Fibroblast of lung (primary cell): ENCODE results near the gene KRT36. TPM values are rescaled to one million over a fixed set of nuclear protein-coding genes. Genes with fewer than 3 reads are reported as not detected.

Experiments used
- DNase-seq, 2 donors: peaks; one replicate each; pipeline versions ENCODE4 v3.0.0 to v3.0.0-alpha.2; 2010; ENCODE audit warnings: low read depth in 2 of 2
- H2AFZ ChIP-seq: 2 replicates; pipeline ENCODE4 v1.5.1; 2012; ENCODE audit warnings: low read length, control low read depth, inconsistent platforms
- H3K27ac ChIP-seq: 2 replicates; pipeline ENCODE4 v1.5.1; 2011; ENCODE audit warnings: low read length, control low read depth; ENCODE audit not compliant: insufficient read depth
- H3K27me3 ChIP-seq: 2 replicates; pipeline ENCODE4 v1.5.1; 2011; ENCODE audit warnings: mild to moderate bottlenecking, low read length; ENCODE audit not compliant: control insufficient read depth, insufficient read depth
- H3K36me3 ChIP-seq: 2 replicates; pipeline ENCODE4 v1.5.1; 2011; ENCODE audit warnings: low read length; ENCODE audit not compliant: control insufficient read depth, insufficient read depth
- H3K4me1 ChIP-seq: 2 replicates; pipeline ENCODE4 v1.5.1; 2011; ENCODE audit warnings: low read length; ENCODE audit not compliant: control insufficient read depth, insufficient read depth; ENCODE audit errors: extremely low read depth
- H3K4me2 ChIP-seq: 2 replicates; pipeline ENCODE4 v1.5.1; 2011; ENCODE audit warnings: low read length, control low read depth; ENCODE audit not compliant: insufficient read depth; ENCODE audit errors: extremely low read depth
- H3K4me3 ChIP-seq, 4 experiments: fragments of 200-600 bp in 1 of 4; sonication (generic) in 1 of 4; replicated peaks in 1 of 4; 2 replicates each; pipeline ENCODE4 v1.5.1; 2011 to 2016; ENCODE audit warnings: low read length in 4 of 4, low read depth in 3 of 4, mild to moderate bottlenecking in 3 of 4, control low read depth in 2 of 4, inconsistent platforms in 1 of 4, mixed read lengths in 1 of 4; ENCODE audit not compliant: insufficient read depth in 1 of 4; ENCODE audit errors: control extremely low read depth in 1 of 4
- H3K79me2 ChIP-seq: 2 replicates; pipeline ENCODE4 v1.5.1; 2012; ENCODE audit warnings: mild to moderate bottlenecking, low read length, inconsistent platforms; ENCODE audit not compliant: control insufficient read depth, insufficient read depth
- H3K9ac ChIP-seq: 2 replicates; pipeline ENCODE4 v1.5.1; 2011; ENCODE audit warnings: mild to moderate bottlenecking, low read length, control low read depth; ENCODE audit not compliant: insufficient read depth
- H3K9me3 ChIP-seq: 2 replicates; pipeline ENCODE4 v1.5.1; 2012; ENCODE audit warnings: low read depth, low read length; ENCODE audit not compliant: control insufficient read depth, insufficient read depth
- H4K20me1 ChIP-seq: 2 replicates; pipeline ENCODE4 v1.5.1; 2011; ENCODE audit warnings: low read length; ENCODE audit not compliant: control insufficient read depth, insufficient read depth; ENCODE audit errors: extremely low read depth
- EZH2 ChIP-seq: IDR thresholded peaks from 2 replicates; pipeline ENCODE4 v1.5.1; 2012; ENCODE audit warnings: low read length, control low read depth, mild to moderate bottlenecking; ENCODE audit errors: missing control alignments
- polyA plus RNA-seq, 2 donors: library from polyadenylated mRNA; depleted of rRNA in 1 of 2; stranded (reverse) in 1 of 2; unstranded in 1 of 2; fragments of >200 nt; gene quantifications; 2 replicates each; pipeline ENCODE4 v1.2.1, GENCODE V29; 2011 to 2012; ENCODE audit warnings: missing spikeins in 1 of 2
- total RNA-seq: library from RNA; depleted of rRNA; stranded (reverse); fragments of >200 nt; gene quantifications from 2 replicates; pipeline ENCODE4 v1.2.1, GENCODE V29; 2014
- TF ChIP-seq, protein P1 (sequence below), 2 donors: IDR thresholded peaks in 1 of 2; conservative IDR thresholded peaks in 1 of 2; 1 replicate in 1 of 2; 2 replicates in 1 of 2; pipeline ENCODE4 v1.5.1; 2011 to 2012; ENCODE audit warnings: low read length in 2 of 2, control low read depth in 1 of 2, inconsistent platforms in 1 of 2, low read depth in 1 of 2, mild to moderate bottlenecking in 1 of 2

Gene KRT36
- total and polyA plus RNA-seq, 2 donors (not counting 1 experiment from before 2014, with no cell fraction given): 0.03 TPM; not detected in 1

DNA sequence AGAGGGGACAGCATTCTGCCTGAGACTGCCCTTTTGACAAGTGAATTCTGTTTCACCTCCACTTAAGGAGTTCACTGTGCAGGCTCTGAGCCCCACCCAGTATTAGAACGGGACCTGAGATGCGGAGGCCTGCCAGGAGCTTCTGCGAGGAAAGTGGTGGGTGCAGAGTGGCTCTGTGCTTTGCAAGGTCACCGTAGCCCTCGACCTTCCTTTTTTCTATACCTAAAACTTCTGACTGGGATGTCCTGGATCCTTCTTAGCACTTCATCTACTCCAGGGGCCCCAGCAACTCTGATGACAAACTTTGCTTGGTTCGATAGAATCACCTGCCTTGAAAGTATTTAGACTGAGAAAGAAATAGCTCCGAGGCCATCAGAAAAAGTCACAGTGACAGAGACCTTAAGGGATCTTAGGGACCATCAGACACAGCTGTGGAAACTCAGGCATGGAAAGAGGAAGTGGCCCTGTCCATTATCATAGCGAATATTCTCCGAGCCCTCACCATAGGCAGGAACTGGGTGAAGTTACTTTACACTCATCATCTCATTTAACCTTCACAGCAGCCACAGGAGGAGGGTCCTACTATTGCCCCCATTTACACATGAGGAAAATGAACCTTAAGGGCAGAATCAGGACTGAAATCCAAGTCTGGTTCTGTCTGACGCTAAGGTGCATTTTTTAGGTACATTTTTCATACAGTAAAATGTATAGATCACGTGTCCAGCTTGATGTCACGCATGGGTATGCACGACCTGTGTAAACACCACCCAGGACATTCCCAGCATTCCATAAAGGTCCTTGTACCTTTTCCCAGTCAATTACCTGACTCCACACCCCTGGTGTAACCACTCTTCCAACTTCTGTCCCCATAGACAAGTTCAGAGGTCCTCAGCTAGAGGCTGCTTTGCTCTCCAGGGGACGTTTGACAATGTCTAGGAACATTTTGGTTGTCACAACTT is 16.4 kb upstream of the KRT36 start:
- Histone ChIP-seq H3K27ac (no peak overlapping the region), H3K4me2 (no peak overlapping the region), H3K36me3 (no peaks in the 10 kb centered on the region), H3K9ac (no peak overlapping the region), H2AFZ (no peak overlapping the region), H3K27me3 (no peaks in the 10 kb centered on the region), H4K20me1 (no peaks in the 10 kb centered on the region), H3K4me1 (no peaks in the 10 kb centered on the region), H3K79me2 (no peaks in the 10 kb centered on the region), H3K4me3 (no peak overlapping the region), H3K9me3 (no peaks in the 10 kb centered on the region)
- no peak for TF ChIP-seq EZH2
- TF ChIP-seq, protein P1, sequence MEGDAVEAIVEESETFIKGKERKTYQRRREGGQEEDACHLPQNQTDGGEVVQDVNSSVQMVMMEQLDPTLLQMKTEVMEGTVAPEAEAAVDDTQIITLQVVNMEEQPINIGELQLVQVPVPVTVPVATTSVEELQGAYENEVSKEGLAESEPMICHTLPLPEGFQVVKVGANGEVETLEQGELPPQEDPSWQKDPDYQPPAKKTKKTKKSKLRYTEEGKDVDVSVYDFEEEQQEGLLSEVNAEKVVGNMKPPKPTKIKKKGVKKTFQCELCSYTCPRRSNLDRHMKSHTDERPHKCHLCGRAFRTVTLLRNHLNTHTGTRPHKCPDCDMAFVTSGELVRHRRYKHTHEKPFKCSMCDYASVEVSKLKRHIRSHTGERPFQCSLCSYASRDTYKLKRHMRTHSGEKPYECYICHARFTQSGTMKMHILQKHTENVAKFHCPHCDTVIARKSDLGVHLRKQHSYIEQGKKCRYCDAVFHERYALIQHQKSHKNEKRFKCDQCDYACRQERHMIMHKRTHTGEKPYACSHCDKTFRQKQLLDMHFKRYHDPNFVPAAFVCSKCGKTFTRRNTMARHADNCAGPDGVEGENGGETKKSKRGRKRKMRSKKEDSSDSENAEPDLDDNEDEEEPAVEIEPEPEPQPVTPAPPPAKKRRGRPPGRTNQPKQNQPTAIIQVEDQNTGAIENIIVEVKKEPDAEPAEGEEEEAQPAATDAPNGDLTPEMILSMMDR (conservative IDR thresholded peaks at IDR 0.05 in 1 of 2, IDR thresholded peaks at IDR 0.05 in 1 of 2; ENCODE audit: low read depth in 1 of 2, low read length in 2 of 2): no peak
- DNase-seq: no peak

DNA sequence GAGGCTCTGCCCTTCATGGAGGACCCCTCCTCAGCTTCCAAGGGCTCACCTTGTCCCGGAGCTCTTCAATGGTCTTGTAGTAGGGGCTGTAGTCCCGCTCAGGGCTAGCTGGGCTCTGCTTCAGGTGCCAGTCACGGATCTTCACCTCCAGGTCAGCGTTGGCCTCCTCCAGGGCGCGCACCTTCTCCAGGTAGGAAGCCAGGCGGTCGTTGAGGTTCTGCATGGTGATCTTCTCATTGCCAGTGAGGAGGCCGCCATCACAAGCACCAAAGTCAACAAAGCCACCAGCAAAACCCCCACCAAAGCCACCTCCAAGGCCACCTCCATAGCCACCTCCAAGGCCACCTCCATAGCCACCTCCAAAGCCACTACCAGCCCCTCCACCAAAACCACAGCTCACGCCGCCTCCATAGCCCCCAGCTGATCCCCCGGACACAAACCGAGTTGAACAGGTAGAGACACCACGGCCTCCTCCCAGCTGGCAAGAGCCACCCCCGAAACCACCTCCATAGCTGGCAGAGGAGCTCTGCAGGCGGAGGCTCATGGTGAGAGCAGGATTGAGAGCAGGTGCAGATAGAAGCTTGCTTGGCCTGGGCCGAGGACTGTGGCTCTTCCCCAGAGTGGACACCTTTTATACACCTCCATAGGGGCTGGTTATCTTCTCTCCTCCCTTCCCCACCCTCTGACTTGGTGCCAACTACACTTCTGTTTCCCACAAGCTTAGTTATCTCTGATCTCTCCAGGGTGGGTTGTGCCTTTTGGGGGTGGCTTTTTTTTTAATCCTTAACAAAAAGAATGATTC is 15.5 kb upstream of the KRT36 start, which contains the start of gene KRT13:
Gene KRT13 (minus strand): TSS at position 606 of the 802 bp plus-strand sequence. CDS start 62 bp downstream, at position 544.
- H3K9me3 ChIP-seq: no peaks in the 10 kb centered on the region
- no peak within 1 kb of the TSS for H3K27ac ChIP-seq
- DNase-seq: no peak
- H3K4me1 ChIP-seq: no peaks in the 10 kb centered on the region
- no peak within 1 kb of the TSS for H3K9ac ChIP-seq
- no peaks in the 10 kb centered on the region for H3K36me3 ChIP-seq
- no peaks in the 10 kb centered on the region for H3K79me2 ChIP-seq
- no peak within 1 kb of the TSS for H3K4me3 ChIP-seq
- H2AFZ ChIP-seq: no peak within 1 kb of the TSS
- H3K27me3 ChIP-seq: no peaks in the 10 kb centered on the region
- H4K20me1 ChIP-seq: no peaks in the 10 kb centered on the region
- no peak within 1 kb of the TSS for H3K4me2 ChIP-seq
- TF ChIP-seq EZH2: no peak
- TF ChIP-seq, protein P1 (conservative IDR thresholded peaks at IDR 0.05 in 1 of 2, IDR thresholded peaks at IDR 0.05 in 1 of 2; ENCODE audit: low read depth in 1 of 2, low read length in 2 of 2): no peak
